ENCODE data around the gene SH2D4B. TPM values are rescaled to one million over a fixed set of nuclear protein-coding genes. Genes with fewer than 3 reads are reported as not detected.

SH2D4B gene
- polyA plus RNA-seq, 1 donor from 2014 or later = 1.4 TPM

GRCh38 chr10:80501913-80502521, 35.7 kb upstream of the SH2D4B start:
- TF ChIP-seq REST (IDR thresholded peaks at IDR 0.05; ENCODE audit: borderline replicate concordance) = no peak
- Histone ChIP-seq H3K79me2 (replicated peaks; ENCODE audit: insufficient read depth, low read length) (peaks cover 29% of the 10 kb centered on the region), H3F3A (ENCODE audit: insufficient read depth, low read length, poor library complexity, severe bottlenecking) (no peaks in the 10 kb centered on the region), H3K9me3 (ENCODE audit: low read length) (no peaks in the 10 kb centered on the region), H3K9me2 (ENCODE audit: insufficient read depth, low read length) (no peaks in the 10 kb centered on the region), H3K9ac (ENCODE audit: low read length) (no peak overlapping the region), H3K4me2 (ENCODE audit: low read length) (no peak overlapping the region), H3K36me3 (ENCODE audit: insufficient read depth, low read length) (no peaks in the 10 kb centered on the region), H3K27ac (ENCODE audit: low read length) (no peak overlapping the region), H4K20me1 (ENCODE audit: insufficient read depth) (no peaks in the 10 kb centered on the region), H2AFZ (ENCODE audit: low read depth, low read length) (no peak overlapping the region), H3K27me3 (ENCODE audit: insufficient read depth, low read depth, low read length) (no peaks in the 10 kb centered on the region), H3K4me3 (ENCODE audit: low read length) (no peak overlapping the region)

GRCh38 chr10:80502621-80503583, 34.8 kb upstream of the SH2D4B start:
- Histone ChIP-seq H3K27me3 (ENCODE audit: insufficient read depth, low read depth, low read length) (no peaks in the 10 kb centered on the region), H3K4me3 (ENCODE audit: low read length) (no peak overlapping the region), H3K4me2 (ENCODE audit: low read length) (no peak overlapping the region), H3K9me3 (ENCODE audit: low read length) (no peaks in the 10 kb centered on the region), H2AFZ (ENCODE audit: low read depth, low read length) (no peak overlapping the region), H3K79me2 (replicated peaks; ENCODE audit: insufficient read depth, low read length) (peaks cover 24% of the 10 kb centered on the region), H3K9me2 (ENCODE audit: insufficient read depth, low read length) (no peaks in the 10 kb centered on the region), H3K27ac (ENCODE audit: low read length) (no peak overlapping the region), H3F3A (ENCODE audit: insufficient read depth, low read length, poor library complexity, severe bottlenecking) (no peaks in the 10 kb centered on the region), H3K9ac (ENCODE audit: low read length) (no peak overlapping the region), H4K20me1 (ENCODE audit: insufficient read depth) (no peaks in the 10 kb centered on the region), H3K36me3 (ENCODE audit: insufficient read depth, low read length) (no peaks in the 10 kb centered on the region)
- TF ChIP-seq POLR2AphosphoS5 (IDR thresholded peaks at IDR 0.05) = no peak
- TF ChIP-seq CTCF (IDR thresholded peaks at IDR 0.05; ENCODE audit: poor library complexity, severe bottlenecking) = no peak
- TF ChIP-seq TAF1 (IDR thresholded peaks at IDR 0.05; ENCODE audit: low read depth) = no peak
- TF ChIP-seq RAD21 (conservative IDR thresholded peaks at IDR 0.05) = no peak
- no peak for TF ChIP-seq REST (IDR thresholded peaks at IDR 0.05; ENCODE audit: borderline replicate concordance)
- TF ChIP-seq SMC3 (conservative IDR thresholded peaks at IDR 0.05; ENCODE audit: poor library complexity) = no peak
- no peak for TF ChIP-seq MXI1 (conservative IDR thresholded peaks at IDR 0.05; ENCODE audit: poor library complexity, severe bottlenecking)
- no peak for TF ChIP-seq EP300 (conservative IDR thresholded peaks at IDR 0.05; ENCODE audit: poor library complexity, severe bottlenecking)
- TF ChIP-seq EZH2 (IDR thresholded peaks at IDR 0.05; ENCODE audit: borderline replicate concordance, insufficient read depth, low read length, poor library complexity, severe bottlenecking) = no peak
